Pons (tissue), 1 donor: ENCODE data around the gene TARP.

Experiments
- DNase-seq: peaks from one replicate; pipeline ENCODE4 v3.0.0-alpha.2; 2016; ENCODE audit warnings: low spot score

The TARP gene

DNA sequence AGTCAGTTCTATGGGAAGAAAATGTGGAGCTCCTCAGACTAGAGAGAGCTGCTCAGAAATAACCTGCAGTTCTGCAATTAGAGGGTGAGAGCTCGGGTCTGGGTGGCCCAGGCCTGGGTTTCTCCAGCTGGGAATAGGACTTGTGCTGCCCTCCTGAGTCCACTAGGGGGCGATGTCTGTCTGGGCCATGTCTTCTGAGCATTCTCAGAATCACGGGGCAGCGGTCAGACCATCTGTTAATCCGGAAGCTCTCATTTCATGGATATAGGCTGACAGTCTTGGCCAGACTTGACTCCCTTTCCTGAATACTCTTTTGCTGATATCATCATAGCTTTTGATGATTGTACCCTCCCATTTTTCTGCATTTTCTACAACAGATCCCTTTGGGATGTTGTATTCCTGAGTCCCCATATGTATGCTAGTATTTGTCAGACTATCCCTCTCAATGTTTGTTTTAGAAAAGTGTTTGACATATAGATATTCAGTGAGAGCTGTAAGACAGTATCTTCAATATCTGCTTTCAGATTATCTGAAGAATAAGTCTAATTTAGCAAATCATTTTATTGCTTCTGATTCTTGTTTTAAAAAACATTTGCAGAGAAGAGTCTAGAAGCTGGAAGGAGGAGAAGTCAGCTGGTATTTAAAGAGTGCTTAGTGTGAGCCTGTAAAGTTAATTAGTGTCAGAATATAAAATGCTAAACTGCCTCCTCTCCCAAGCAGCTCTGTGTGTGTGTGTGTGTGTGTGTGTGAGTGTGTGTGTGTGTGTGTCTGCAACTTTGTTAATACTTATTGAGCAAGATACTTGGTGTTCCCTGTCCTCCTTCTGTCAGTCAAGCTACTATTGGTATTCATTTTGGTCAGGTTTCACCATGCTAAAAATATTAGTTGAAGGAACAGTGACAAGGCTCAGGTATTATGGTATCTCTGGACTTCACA is 57.4 kb downstream of the TARP start:
- peak; percentile 92 for DNase-seq

DNA sequence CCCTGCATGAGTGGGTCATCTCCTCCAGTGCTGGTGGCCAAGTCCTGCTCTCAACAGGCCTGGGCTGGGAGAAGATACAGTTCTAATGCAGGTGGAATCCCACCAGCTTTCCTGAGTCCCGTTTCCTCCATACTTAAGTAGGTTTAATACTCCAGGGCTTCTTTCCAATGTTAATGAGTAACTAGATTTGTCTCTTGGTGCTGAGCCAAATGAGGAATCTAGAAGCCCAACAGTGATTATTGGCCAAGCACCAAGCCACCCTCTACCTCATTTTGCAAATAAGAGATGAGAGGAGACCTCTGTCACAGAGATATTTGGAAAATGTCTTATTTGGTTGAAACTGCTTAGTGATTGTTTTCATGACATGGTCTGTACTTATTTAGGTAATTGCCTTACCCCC is 58.3 kb downstream of the TARP start:
- no peak for DNase-seq

DNA sequence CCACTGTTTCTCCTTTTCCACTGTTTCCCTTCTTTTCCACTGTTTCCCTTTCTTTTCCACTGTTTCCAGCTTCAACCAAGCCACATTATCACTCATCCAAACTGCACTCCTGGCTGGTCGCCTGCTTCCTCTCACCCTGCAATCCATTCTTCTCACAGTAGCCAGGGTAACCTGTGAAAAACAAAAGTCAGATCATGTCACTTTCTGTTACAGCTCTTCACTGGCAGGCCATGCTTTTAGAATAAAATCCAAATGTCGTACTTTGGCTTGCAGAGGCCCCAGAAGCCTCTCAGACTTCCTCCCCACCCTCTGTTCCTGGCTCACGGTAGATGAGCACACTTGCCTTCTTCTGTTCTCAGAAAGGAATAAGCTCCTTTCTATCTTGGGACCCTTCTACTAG is 61.5 kb downstream of the TARP start:
- DNase-seq: peak; percentile 37

DNA sequence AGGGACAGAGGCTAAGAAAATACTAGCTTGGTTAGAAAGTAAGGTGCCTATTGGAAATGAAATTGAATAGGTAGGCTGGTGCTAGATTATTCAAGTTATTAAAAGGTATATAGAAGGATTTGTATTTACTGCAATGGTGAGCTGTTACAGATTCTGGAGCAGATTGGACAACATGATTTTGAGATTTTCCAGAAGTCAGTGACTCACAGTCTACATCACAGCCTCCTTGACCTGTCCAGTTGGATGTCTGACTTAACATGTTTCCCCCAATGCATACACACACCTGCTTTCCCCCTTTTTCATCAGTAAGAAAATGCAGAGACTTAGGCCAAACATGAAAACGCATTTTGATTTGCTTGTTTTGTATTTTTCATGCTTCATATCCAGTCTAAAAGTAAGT is 62.0 kb downstream of the TARP start:
- no peak for DNase-seq
